Naive thymus-derived CD4-positive, alpha-beta T cell (primary cell): ENCODE data around the gene HSPA2. TPM values are rescaled to one million over a fixed set of nuclear protein-coding genes. Genes with fewer than 3 reads are reported as not detected.

Source experiments
- ATAC-seq: fragments of 150-1000 bp; cut with Tn5 transposase; 2 replicates; pipeline ENCODE4 v1.10.0; 2021; ENCODE audit warnings: mild to moderate bottlenecking, moderate library complexity
- CTCF ChIA-PET: fragments of 350-600 bp; sonication (Branson Sonifier 250); formaldehyde crosslinking; loops from one replicate; lab custom pipeline; 2021; ENCODE audit warnings: antibody characterized with exemption; lab: Charles Lee
- POLR2A ChIA-PET: fragments of 350-600 bp; sonication (Branson Sonifier 250); formaldehyde crosslinking; loops from one replicate; lab custom pipeline; 2021; ENCODE audit warnings: antibody characterized with exemption, inconsistent platforms; lab: Charles Lee
- DNase-seq, 9 donors: peaks; one replicate each; pipeline versions ENCODE4 v3.0.0 to v3.0.0-alpha.2; 2020 to 2022; ENCODE audit warnings: mixed read lengths in 1 of 9
- H3K27ac ChIP-seq: one replicate; pipeline ENCODE4 v1.7.0; 2013; ENCODE audit warnings: mild to moderate bottlenecking, low read depth, low read length, moderate library complexity
- H3K27me3 ChIP-seq, 2 donors: one replicate each; pipeline ENCODE4 v1.7.0; 2013; ENCODE audit warnings: low read length in 2 of 2, mild to moderate bottlenecking in 2 of 2, moderate library complexity in 2 of 2; ENCODE audit not compliant: control insufficient read depth in 2 of 2, insufficient read depth in 2 of 2
- H3K36me3 ChIP-seq, 3 experiments: 1 replicate in 2 of 3; 2 replicates in 1 of 3; pipeline ENCODE4 v1.7.0; 2013; ENCODE audit warnings: low read length in 3 of 3, mild to moderate bottlenecking in 3 of 3, moderate library complexity in 1 of 3; ENCODE audit not compliant: insufficient read depth in 3 of 3, control insufficient read depth in 2 of 3
- H3K4me1 ChIP-seq, 2 donors: one replicate each; pipeline ENCODE4 v1.7.0; 2013; ENCODE audit warnings: low read length in 2 of 2, mild to moderate bottlenecking in 2 of 2, moderate library complexity in 1 of 2; ENCODE audit not compliant: control insufficient read depth in 2 of 2, insufficient read depth in 2 of 2
- H3K4me3 ChIP-seq: 2 replicates; pipeline ENCODE4 v1.7.0; 2013; ENCODE audit warnings: mild to moderate bottlenecking, low read length
- H3K9me3 ChIP-seq, 3 experiments: 1 replicate in 2 of 3; 2 replicates in 1 of 3; pipeline ENCODE4 v1.7.0; 2013; ENCODE audit warnings: low read length in 3 of 3; ENCODE audit not compliant: control insufficient read depth in 2 of 3
- H3K27ac Mint-ChIP-seq, 9 donors: one replicate each; pipeline ENCODE4 v1.8.0; 2020 to 2022; ENCODE audit warnings: mixed read lengths in 9 of 9, mild to moderate bottlenecking in 8 of 9, moderate library complexity in 5 of 9, inconsistent platforms in 2 of 9
- H3K27me3 Mint-ChIP-seq, 5 donors: one replicate each; pipeline ENCODE4 v1.8.0; 2021 to 2022; ENCODE audit warnings: mixed read lengths in 5 of 5, mild to moderate bottlenecking in 1 of 5
- H3K36me3 Mint-ChIP-seq, 5 donors: one replicate each; pipeline ENCODE4 v1.8.0; 2020 to 2022; ENCODE audit warnings: mixed read lengths in 5 of 5, mild to moderate bottlenecking in 3 of 5, inconsistent platforms in 1 of 5
- H3K4me1 Mint-ChIP-seq, 7 donors: one replicate each; pipeline ENCODE4 v1.8.0; 2020 to 2022; ENCODE audit warnings: mixed read lengths in 7 of 7, mild to moderate bottlenecking in 3 of 7, inconsistent platforms in 1 of 7
- H3K4me3 Mint-ChIP-seq, 10 donors: one replicate each; pipeline ENCODE4 v1.8.0; 2020 to 2022; ENCODE audit warnings: mild to moderate bottlenecking in 10 of 10, mixed read lengths in 10 of 10, moderate library complexity in 6 of 10, inconsistent platforms in 2 of 10
- H3K9me3 Mint-ChIP-seq, 11 donors: one replicate each; pipeline ENCODE4 v1.8.0; 2020 to 2022; ENCODE audit warnings: mixed read lengths in 11 of 11, mild to moderate bottlenecking in 4 of 11, inconsistent platforms in 1 of 11, moderate library complexity in 1 of 11
- intact Hi-C, 2 donors: fragments of 100-400 bp; cut with micrococcal nuclease; formaldehyde crosslinking; loops; one replicate each; pipeline ENCODE4 v1.15.1; 2023
- polyA plus RNA-seq, 2 donors: library from polyadenylated mRNA; unstranded; fragments of 300-500 nt; fragmentation: Illumina TruSeq; gene quantifications; one replicate each; pipeline ENCODE4 v1.2.3, GENCODE V29; 2021
- total RNA-seq, 6 experiments: library from RNA in 5 of 6; stranded (reverse) in 5 of 6; gene quantifications; 1 replicate in 5 of 6; 2 replicates in 1 of 6; pipeline ENCODE4 v1.2.3 and lab custom pipeline; 2021 to 2026

The HSPA2 gene
- total and polyA plus RNA-seq, 7 experiments from 2014 or later: 0.21 to 2.5 (median 0.76) TPM

DNA sequence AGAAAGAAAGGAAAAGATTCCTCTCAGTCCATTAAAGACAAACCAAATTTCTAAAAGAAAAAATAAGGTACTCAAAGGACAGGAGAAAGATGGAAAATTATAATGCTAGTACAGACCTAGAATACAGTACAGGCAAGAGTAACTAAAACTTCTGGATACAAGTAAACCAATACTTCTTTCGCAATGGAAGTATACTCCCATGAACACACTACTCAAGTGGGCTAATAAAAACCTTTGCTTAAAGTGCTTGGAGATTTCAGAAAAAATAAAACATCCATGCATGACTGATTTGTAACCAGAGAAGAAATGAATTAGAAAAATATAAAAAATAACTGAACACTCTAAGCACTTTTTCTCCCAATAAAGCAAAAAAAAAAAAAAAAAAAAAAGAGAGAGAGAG lies 40.5 kb upstream of the HSPA2 start:
- peaks cover 41 to 62% (median 52%) of the 10 kb centered on the region in 7 donors for H3K4me1 Mint-ChIP-seq
- peaks cover 0 to 26% (median 15%) of the 10 kb centered on the region in 5 donors for H3K36me3 Mint-ChIP-seq
- H3K27me3 Mint-ChIP-seq: peaks cover 0 to 3% (median 0%) of the 10 kb centered on the region in 5 donors
- no peak for DNase-seq
- H3K27ac Mint-ChIP-seq: peak overlapping the region; percentile 80 to 100 (median 99)
- peaks cover 0 to 8% (median 3%) of the 10 kb centered on the region in 3 experiments for H3K36me3 ChIP-seq
- H3K4me1 ChIP-seq: peaks cover 37 to 39% of the 10 kb centered on the region in 2 donors
- peak overlapping the region; percentile 72 to 100 (median 90) for H3K4me3 Mint-ChIP-seq
- intact Hi-C loops: loop anchor here in 1 of 2 donors (5.0 kb wide), 2 partner anchors 33 to 53 kb away; partner anchors contain the start of gene AKAP5
- H3K4me3 ChIP-seq: no peak overlapping the region
- peaks cover 0 to 3% (median 0%) of the 10 kb centered on the region in 11 donors for H3K9me3 Mint-ChIP-seq
- POLR2A ChIA-PET: interaction anchor here (1.3 to 6.5 kb wide), 4 partner anchors 10 to 30 kb away, joined by 3 to 157 read pairs (median 21); no protein-coding TSS in a partner anchor
- CTCF ChIA-PET: interaction anchor here (0.6 kb wide), 1 partner anchor 19 kb away, joined by 3 read pairs; no protein-coding TSS in a partner anchor
- peak overlapping the region; percentile 99 for H3K27ac ChIP-seq
- no peak for ATAC-seq
- no peaks in the 10 kb centered on the region for H3K27me3 ChIP-seq
- no peaks in the 10 kb centered on the region for H3K9me3 ChIP-seq

GRCh38 chr14:64501411-64502171 lies 39.0 kb upstream of the HSPA2 start:
- intact Hi-C loops: loop anchor here (1.0 to 5.0 kb wide), 4 partner anchors 34 to 637 kb away; partner anchors contain the start of gene AKAP5 (in 1 of the 2)
- DNase-seq: peak in 7 of 9 donors; percentile 28 to 57 (median 50)
- Histone ChIP-seq H3K4me1 (peaks cover 35 to 38% of the 10 kb centered on the region in 2 donors), H3K27me3 (no peaks in the 10 kb centered on the region), H3K36me3 (peaks cover 0 to 8% (median 0%) of the 10 kb centered on the region in 3 experiments), H3K9me3 (no peaks in the 10 kb centered on the region), H3K4me3 (peak overlapping the region; percentile 88), H3K27ac (peak overlapping the region; percentile 99)
- peaks cover 0 to 3% (median 0%) of the 10 kb centered on the region in 5 donors for H3K27me3 Mint-ChIP-seq
- H3K36me3 Mint-ChIP-seq: peaks cover 0 to 32% (median 9%) of the 10 kb centered on the region in 5 donors
- peaks cover 0 to 6% (median 0%) of the 10 kb centered on the region in 11 donors for H3K9me3 Mint-ChIP-seq
- H3K4me1 Mint-ChIP-seq: peaks cover 38 to 66% (median 51%) of the 10 kb centered on the region in 7 donors
- H3K4me3 Mint-ChIP-seq: peak overlapping the region; percentile 88 to 100 (median 98)
- no peak for ATAC-seq
- POLR2A ChIA-PET: interaction anchor here (0.6 to 6.5 kb wide), 14 partner anchors 10 to 635 kb away, joined by 3 to 157 read pairs (median 4); partner anchors contain the start of gene HSPA2
- CTCF ChIA-PET: interaction anchor here (0.8 to 2.8 kb wide), 6 partner anchors 10 to 485 kb away, joined by 3 to 12 read pairs (median 5); partner anchors contain the start of gene FNTB
- peak overlapping the region; percentile 96 to 100 (median 99) for H3K27ac Mint-ChIP-seq

DNA sequence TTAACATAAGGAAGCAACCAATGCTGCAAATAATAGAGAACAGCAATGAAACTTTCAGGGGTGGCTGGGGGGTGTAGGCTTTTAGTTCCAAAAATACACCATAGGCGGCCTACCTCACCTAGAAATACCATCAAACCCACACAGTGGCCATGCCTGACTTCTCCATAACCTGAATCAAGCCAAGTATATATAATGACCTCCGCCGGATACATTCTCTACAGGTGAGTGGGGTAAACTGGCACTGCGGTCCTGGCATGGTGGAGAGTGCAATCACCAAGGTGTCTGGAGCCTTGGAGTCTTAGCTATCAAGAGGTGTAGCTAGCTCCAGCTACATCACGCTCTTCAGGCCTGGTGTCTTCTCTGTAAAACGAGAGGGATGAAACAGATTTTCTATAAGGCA lies 38.1 kb upstream of the HSPA2 start:
- Histone ChIP-seq H3K4me1 (peaks cover 37 to 38% of the 10 kb centered on the region in 2 donors), H3K27ac (peak overlapping the region; percentile 99), H3K36me3 (peaks cover 0 to 8% (median 0%) of the 10 kb centered on the region in 3 experiments), H3K4me3 (peak overlapping the region; percentile 88), H3K9me3 (no peaks in the 10 kb centered on the region), H3K27me3 (no peaks in the 10 kb centered on the region)
- peaks cover 0 to 35% (median 5%) of the 10 kb centered on the region in 5 donors for H3K36me3 Mint-ChIP-seq
- DNase-seq (peak in 6 of 9 donors; percentile 21 to 30 (median 27)), ATAC-seq (no peak)
- peak overlapping the region; percentile 96 to 100 (median 99) for H3K27ac Mint-ChIP-seq
- peaks cover 38 to 66% (median 51%) of the 10 kb centered on the region in 7 donors for H3K4me1 Mint-ChIP-seq
- H3K27me3 Mint-ChIP-seq: peaks cover 0 to 3% (median 0%) of the 10 kb centered on the region in 5 donors
- H3K9me3 Mint-ChIP-seq: peaks cover 0 to 6% (median 0%) of the 10 kb centered on the region in 11 donors
- POLR2A ChIA-PET: interaction anchor here (0.8 to 6.5 kb wide), 15 partner anchors 9 to 596 kb away, joined by 3 to 157 read pairs (median 4); partner anchors contain the start of gene HSPA2
- intact Hi-C loops: loop anchor here in 1 of 2 donors (2.0 to 5.0 kb wide), 3 partner anchors 35 to 638 kb away; partner anchors contain the start of gene AKAP5
- CTCF ChIA-PET: interaction anchor here (0.7 to 2.8 kb wide), 4 partner anchors 9 to 135 kb away, joined by 3 to 12 read pairs (median 6); no protein-coding TSS in a partner anchor
- peak overlapping the region; percentile 88 to 100 (median 98) for H3K4me3 Mint-ChIP-seq

GRCh38 chr14:64502887-64503433 lies 37.6 kb upstream of the HSPA2 start:
- peak overlapping the region; percentile 88 to 100 (median 98) for H3K4me3 Mint-ChIP-seq
- peaks cover 38 to 66% (median 51%) of the 10 kb centered on the region in 7 donors for H3K4me1 Mint-ChIP-seq
- peaks cover 0 to 3% (median 0%) of the 10 kb centered on the region in 5 donors for H3K27me3 Mint-ChIP-seq
- Histone ChIP-seq H3K36me3 (peaks cover 0 to 8% (median 0%) of the 10 kb centered on the region in 3 experiments), H3K4me3 (peak overlapping the region; percentile 88), H3K4me1 (peaks cover 37 to 43% of the 10 kb centered on the region in 2 donors), H3K9me3 (no peaks in the 10 kb centered on the region), H3K27ac (peak overlapping the region; percentile 99), H3K27me3 (no peaks in the 10 kb centered on the region)
- peak overlapping the region; percentile 96 to 100 (median 99) for H3K27ac Mint-ChIP-seq
- intact Hi-C loops: loop anchor here (1.0 to 5.0 kb wide), 12 partner anchors 8 to 862 kb away; partner anchors contain the start of genes HSPA2 (in 2 of the 2), MTHFD1 (in 2 of the 2), AKAP5 (in 1 of the 2) and CHURC1 (in 1 of the 2)
- ChIA-PET CTCF (interaction anchor here (0.7 to 2.8 kb wide), 4 partner anchors 8 to 159 kb away, joined by 3 to 12 read pairs (median 4); no protein-coding TSS in a partner anchor), POLR2A (interaction anchor here (0.6 to 6.5 kb wide), 18 partner anchors 9 to 959 kb away, joined by 3 to 157 read pairs (median 3); partner anchors contain the start of genes HSPA2, PPP2R5E and SGPP1)
- DNase-seq (peak in 1 of 9 donors; percentile 44), ATAC-seq (no peak)
- peaks cover 0 to 6% (median 0%) of the 10 kb centered on the region in 11 donors for H3K9me3 Mint-ChIP-seq
- H3K36me3 Mint-ChIP-seq: peaks cover 0 to 36% (median 1%) of the 10 kb centered on the region in 5 donors

GRCh38 chr14:64503434-64504309 lies 36.9 kb upstream of the HSPA2 start, which contains the start of gene ZBTB25:
TSS of gene ZBTB25 (minus strand) at chr14:64503838. CDS start at chr14:64490533, 13,305 bp downstream.
- peaks cover 43 to 70% (median 55%) of the 10 kb centered on the region in 7 donors for H3K4me1 Mint-ChIP-seq
- peaks cover 0 to 39% (median 0%) of the 10 kb centered on the region in 5 donors for H3K36me3 Mint-ChIP-seq
- peaks cover 0 to 3% (median 0%) of the 10 kb centered on the region in 5 donors for H3K27me3 Mint-ChIP-seq
- ChIA-PET CTCF (interaction anchor here (1.0 to 2.8 kb wide), 3 partner anchors 20 to 159 kb away, joined by 3 to 12 read pairs (median 3); no protein-coding TSS in a partner anchor), POLR2A (interaction anchor here (0.6 to 6.5 kb wide), 24 partner anchors 8 to 960 kb away, joined by 3 to 157 read pairs (median 6); partner anchors contain the start of genes AKAP5, HSPA2, MTHFD1 and PPP2R5E)
- Histone ChIP-seq H3K4me3 (peak within 1 kb of the TSS; percentile 88), H3K9me3 (no peaks in the 10 kb centered on the region), H3K36me3 (peaks cover 0 to 8% (median 0%) of the 10 kb centered on the region in 3 experiments), H3K27me3 (no peaks in the 10 kb centered on the region), H3K27ac (peak within 1 kb of the TSS; percentile 99), H3K4me1 (peaks cover 40 to 49% of the 10 kb centered on the region in 2 donors)
- DNase-seq (peak; percentile 88 to 100 (median 98)), ATAC-seq (peak; percentile 81)
- intact Hi-C loops: loop anchor here (1.0 to 5.0 kb wide), 15 partner anchors 8 to 1343 kb away; partner anchors contain the start of genes CHURC1 (in 2 of the 2), HSPA2 (in 2 of the 2), MTHFD1 (in 2 of the 2) and AKAP5 (in 1 of the 2)
- H3K9me3 Mint-ChIP-seq: peaks cover 0 to 6% (median 0%) of the 10 kb centered on the region in 11 donors
- peak within 1 kb of the TSS; percentile 88 to 100 (median 98) for H3K4me3 Mint-ChIP-seq
- peak within 1 kb of the TSS; percentile 96 to 100 (median 100) for H3K27ac Mint-ChIP-seq
